ENCODE results near the gene DHRS4L2.

The DHRS4L2 gene

DNA sequence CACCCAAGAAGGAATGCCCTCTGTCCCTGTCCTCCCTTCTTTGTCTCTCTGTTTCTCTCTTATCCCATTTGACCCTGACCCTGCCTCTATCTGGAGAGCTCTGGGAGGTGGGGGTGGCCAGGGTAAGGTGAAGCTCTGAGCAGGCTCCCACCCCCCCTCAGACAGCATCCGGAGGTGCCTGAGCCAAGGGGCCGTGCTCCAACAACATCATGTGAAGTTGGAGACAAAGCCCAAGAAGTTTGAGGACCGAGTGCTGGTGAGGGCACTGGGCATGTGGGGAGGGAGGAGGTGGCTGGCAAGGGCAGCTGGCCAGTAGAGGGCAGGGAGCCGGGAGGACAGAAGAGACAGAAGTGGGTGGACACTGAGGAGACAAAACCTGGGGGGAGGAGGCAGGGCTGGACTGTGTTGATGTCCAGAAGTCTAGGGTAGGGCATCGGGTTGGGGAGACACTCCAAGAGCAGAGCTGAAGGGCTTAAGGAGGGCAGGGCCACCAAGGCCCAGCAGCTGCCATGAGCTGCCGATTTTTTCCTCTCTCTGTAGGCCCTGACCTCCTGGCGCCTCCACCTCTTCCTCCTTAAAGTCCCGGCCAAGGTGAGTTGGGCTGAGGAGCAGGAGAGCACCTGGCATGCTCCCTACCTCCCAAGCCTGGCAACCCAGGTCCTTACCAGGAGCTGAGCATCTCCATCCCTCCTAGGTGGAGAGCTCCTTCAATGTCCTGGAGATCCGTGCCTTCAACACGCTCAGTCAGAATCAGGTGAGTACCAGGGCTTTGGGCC lies 65.0 kb downstream of the DHRS4L2 start:
- Histone ChIP-seq H4K20me1 (ENCODE audit: insufficient read depth, low read length) (no peaks in the 10 kb centered on the region), H3F3A (ENCODE audit: insufficient read depth, low read length) (no peaks in the 10 kb centered on the region), H3K4me1 (ENCODE audit: low read length) (no peaks in the 10 kb centered on the region), H3K9me3 (replicated peaks; ENCODE audit: insufficient read depth, low read length) (no peaks in the 10 kb centered on the region), H3K27ac (ENCODE audit: low read length) (no peak overlapping the region), H3K9me2 (replicated peaks; ENCODE audit: insufficient read depth, low read length) (no peaks in the 10 kb centered on the region), H3K4me2 (ENCODE audit: low read depth, low read length) (no peak overlapping the region), H3K4me3 (ENCODE audit: low read length) (no peak overlapping the region), H3K79me2 (ENCODE audit: low read length) (no peaks in the 10 kb centered on the region), H3K27me3 (replicated peaks; ENCODE audit: insufficient read depth, low read length) (no peaks in the 10 kb centered on the region; the same call in 1 of the 2 replicates), H2AFZ (ENCODE audit: low read length) (no peak overlapping the region), H3K9ac (ENCODE audit: low read length) (no peak overlapping the region), H3K36me3 (replicated peaks; ENCODE audit: insufficient read depth, low read length) (no peaks in the 10 kb centered on the region)
- TF ChIP-seq, protein P1, sequence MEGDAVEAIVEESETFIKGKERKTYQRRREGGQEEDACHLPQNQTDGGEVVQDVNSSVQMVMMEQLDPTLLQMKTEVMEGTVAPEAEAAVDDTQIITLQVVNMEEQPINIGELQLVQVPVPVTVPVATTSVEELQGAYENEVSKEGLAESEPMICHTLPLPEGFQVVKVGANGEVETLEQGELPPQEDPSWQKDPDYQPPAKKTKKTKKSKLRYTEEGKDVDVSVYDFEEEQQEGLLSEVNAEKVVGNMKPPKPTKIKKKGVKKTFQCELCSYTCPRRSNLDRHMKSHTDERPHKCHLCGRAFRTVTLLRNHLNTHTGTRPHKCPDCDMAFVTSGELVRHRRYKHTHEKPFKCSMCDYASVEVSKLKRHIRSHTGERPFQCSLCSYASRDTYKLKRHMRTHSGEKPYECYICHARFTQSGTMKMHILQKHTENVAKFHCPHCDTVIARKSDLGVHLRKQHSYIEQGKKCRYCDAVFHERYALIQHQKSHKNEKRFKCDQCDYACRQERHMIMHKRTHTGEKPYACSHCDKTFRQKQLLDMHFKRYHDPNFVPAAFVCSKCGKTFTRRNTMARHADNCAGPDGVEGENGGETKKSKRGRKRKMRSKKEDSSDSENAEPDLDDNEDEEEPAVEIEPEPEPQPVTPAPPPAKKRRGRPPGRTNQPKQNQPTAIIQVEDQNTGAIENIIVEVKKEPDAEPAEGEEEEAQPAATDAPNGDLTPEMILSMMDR (IDR thresholded peaks at IDR 0.05; ENCODE audit: low read length) = no peak
- no peak for TF ChIP-seq EZH2phosphoT487 (IDR thresholded peaks at IDR 0.05; ENCODE audit: low read length)
- no peak for TF ChIP-seq EZH2 (optimal IDR thresholded peaks at IDR 0.05; ENCODE audit: low read depth, low read length)
- no peak for DNase-seq

DNA sequence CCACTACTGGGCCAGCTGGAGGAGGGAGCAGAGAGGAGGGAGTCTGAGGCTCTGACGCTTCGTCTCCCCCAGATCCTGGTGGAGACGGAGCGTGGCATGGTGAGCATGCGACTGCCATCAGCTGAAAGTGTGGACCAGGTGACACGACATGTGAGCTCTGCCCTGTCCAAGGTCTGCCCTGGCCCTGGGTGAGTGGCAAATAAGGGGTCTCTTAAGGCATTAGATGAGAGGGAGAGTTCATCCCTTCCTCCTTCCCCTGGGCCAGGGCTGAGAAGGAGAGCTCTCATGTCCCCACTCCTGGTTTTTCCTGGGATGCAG lies 65.6 kb downstream of the DHRS4L2 start:
- H3K4me3 ChIP-seq (ENCODE audit: low read length) = no peak overlapping the region
- H3K4me1 ChIP-seq (ENCODE audit: low read length) = no peaks in the 10 kb centered on the region
- H2AFZ ChIP-seq (ENCODE audit: low read length) = no peak overlapping the region
- H3K36me3 ChIP-seq (replicated peaks; ENCODE audit: insufficient read depth, low read length) = no peaks in the 10 kb centered on the region
- no peaks in the 10 kb centered on the region; the same call in 1 of the 2 replicates for H3K27me3 ChIP-seq (replicated peaks; ENCODE audit: insufficient read depth, low read length)
- no peak overlapping the region for H3K4me2 ChIP-seq (ENCODE audit: low read depth, low read length)
- no peaks in the 10 kb centered on the region for H4K20me1 ChIP-seq (ENCODE audit: insufficient read depth, low read length)
- H3K9me2 ChIP-seq (replicated peaks; ENCODE audit: insufficient read depth, low read length) = no peaks in the 10 kb centered on the region
- H3K9ac ChIP-seq (ENCODE audit: low read length) = no peak overlapping the region
- H3K79me2 ChIP-seq (ENCODE audit: low read length) = no peaks in the 10 kb centered on the region
- TF ChIP-seq EZH2 (optimal IDR thresholded peaks at IDR 0.05; ENCODE audit: low read depth, low read length) (no peak), EZH2phosphoT487 (IDR thresholded peaks at IDR 0.05; ENCODE audit: low read length) (no peak)
- TF ChIP-seq, protein P1 (IDR thresholded peaks at IDR 0.05; ENCODE audit: low read length) = no peak
- H3F3A ChIP-seq (ENCODE audit: insufficient read depth, low read length) = no peaks in the 10 kb centered on the region
- DNase-seq = no peak
- no peaks in the 10 kb centered on the region for H3K9me3 ChIP-seq (replicated peaks; ENCODE audit: insufficient read depth, low read length)
- no peak overlapping the region for H3K27ac ChIP-seq (ENCODE audit: low read length)

DNA sequence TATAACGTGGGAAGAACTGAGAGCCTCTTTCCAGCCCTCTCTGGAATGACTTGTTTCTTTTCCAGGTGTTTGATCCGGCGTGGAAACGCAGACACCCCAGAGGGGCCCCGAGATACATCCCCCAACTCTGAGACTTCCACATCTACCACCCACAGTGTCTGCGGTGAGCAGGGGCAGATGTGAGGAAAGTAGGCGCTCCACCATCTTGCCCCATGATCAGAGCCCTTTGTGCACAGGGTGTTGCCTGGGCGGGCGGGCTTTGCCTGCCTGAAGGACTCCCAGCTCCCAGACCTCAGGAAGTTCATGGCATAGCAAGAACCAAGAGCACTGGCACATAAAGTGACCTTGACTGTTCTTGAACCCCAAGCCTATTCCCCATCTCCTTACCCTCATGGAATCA lies 65.9 kb downstream of the DHRS4L2 start:
- DNase-seq = no peak
- H3K79me2 ChIP-seq (ENCODE audit: low read length) = no peaks in the 10 kb centered on the region
- H3K9ac ChIP-seq (ENCODE audit: low read length) = no peak overlapping the region
- H4K20me1 ChIP-seq (ENCODE audit: insufficient read depth, low read length) = no peaks in the 10 kb centered on the region
- H2AFZ ChIP-seq (ENCODE audit: low read length) = no peak overlapping the region
- no peaks in the 10 kb centered on the region for H3K9me2 ChIP-seq (replicated peaks; ENCODE audit: insufficient read depth, low read length)
- no peaks in the 10 kb centered on the region for H3K9me3 ChIP-seq (replicated peaks; ENCODE audit: insufficient read depth, low read length)
- H3K4me2 ChIP-seq (ENCODE audit: low read depth, low read length) = no peak overlapping the region
- TF ChIP-seq EZH2 (optimal IDR thresholded peaks at IDR 0.05; ENCODE audit: low read depth, low read length) = no peak
- no peak for TF ChIP-seq EZH2phosphoT487 (IDR thresholded peaks at IDR 0.05; ENCODE audit: low read length)
- TF ChIP-seq, protein P1 (IDR thresholded peaks at IDR 0.05; ENCODE audit: low read length) = no peak
- H3K4me3 ChIP-seq (ENCODE audit: low read length) = no peak overlapping the region
- no peaks in the 10 kb centered on the region for H3F3A ChIP-seq (ENCODE audit: insufficient read depth, low read length)
- no peak overlapping the region for H3K27ac ChIP-seq (ENCODE audit: low read length)
- no peaks in the 10 kb centered on the region for H3K36me3 ChIP-seq (replicated peaks; ENCODE audit: insufficient read depth, low read length)
- H3K27me3 ChIP-seq (replicated peaks; ENCODE audit: insufficient read depth, low read length) = no peaks in the 10 kb centered on the region; the same call in 1 of the 2 replicates
- no peaks in the 10 kb centered on the region for H3K4me1 ChIP-seq (ENCODE audit: low read length)

All from MM.1S (cell line).